ENCODE results near the gene GJB2.
A peak's percentile ranks its signal among the peaks of the same experiment; 100 is the strongest.

GJB2 gene

GRCh38 chr13:20192836-20193161 is at the start of gene GJB2:
Gene GJB2 (minus strand): TSS chr13:20192938. CDS start chr13:20189581, 3,357 bp downstream.
- DNase-seq = no peak

DNA sequence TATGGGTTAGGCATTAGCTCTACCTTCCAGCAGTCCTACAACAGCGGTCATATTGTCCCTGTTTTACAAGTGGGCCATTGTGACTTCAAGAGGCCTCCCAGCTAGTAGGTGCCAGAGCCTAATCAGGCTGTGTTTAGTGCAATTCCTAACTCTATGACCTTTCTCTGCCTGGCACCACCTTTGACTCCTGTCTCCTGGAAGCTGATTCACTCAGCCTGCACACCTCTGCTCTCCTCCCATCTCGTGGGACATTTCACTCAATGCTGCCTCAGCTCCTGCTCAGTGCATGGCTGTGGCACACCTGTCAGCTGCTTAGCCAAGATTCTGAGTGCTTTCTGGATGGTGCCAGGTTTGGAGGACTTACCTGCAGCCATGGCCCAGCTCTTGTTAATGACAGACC is 48.9 kb upstream of the GJB2 start:
- no peak for DNase-seq

DNA sequence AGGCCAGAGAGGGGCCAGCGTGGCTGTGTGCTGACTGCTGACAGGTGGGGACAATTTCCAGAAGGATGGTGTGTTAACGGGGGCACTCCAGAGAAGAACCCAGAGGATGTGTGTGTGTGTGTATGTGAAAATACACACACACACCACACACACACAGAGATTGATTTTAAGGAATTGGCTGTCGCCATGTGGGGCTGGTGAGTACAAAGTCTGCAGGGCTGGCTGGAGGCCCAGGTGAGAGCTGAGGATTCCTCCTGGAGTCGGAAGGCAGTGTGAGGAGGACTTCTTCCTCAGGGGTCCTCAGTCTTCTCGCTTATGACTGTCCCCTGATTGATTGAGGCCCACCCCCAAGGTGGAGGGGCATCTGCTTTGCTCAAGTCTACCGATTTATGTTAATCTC is 47.0 kb upstream of the GJB2 start:
- DNase-seq = no peak

- no peak for DNase-seq
Observed at GRCh38 chr13:20232556-20233277, 40.0 kb upstream of the GJB2 start.

DNA sequence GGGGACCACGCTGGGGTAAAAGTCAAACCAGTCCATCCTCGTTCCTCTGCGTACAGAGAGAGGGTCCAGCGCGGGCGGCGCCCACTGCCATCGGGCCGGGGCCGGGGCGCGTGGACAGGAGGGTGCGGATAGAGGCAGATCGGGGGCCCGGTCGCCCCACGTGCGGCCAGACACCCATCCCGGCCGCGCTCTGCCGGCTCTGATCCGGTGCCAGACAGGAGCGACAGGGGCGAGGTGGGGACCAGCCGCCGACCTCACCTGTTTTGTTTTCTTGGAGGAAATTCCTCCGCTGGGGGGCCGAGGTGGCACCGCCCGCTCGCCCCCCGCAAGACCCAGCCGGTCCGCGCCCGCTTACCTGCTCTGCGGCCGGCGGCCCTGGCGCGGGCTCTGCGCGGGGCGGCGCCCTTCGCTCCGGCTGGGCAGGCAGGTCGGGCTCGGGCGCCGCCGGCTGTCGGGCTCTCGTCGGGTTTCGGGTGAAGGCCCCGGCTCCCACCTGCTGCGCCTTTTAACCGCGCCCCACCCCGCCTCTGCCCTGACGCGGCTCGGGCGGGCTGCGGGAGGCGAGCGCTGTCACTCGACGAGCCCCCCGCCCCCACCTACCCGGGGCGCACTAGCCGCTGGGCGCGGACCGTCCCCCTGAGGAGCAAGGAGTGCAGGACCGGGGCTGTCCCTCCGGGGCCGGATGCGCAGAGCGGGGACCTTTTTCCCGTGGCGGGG is 39.3 kb upstream of the GJB2 start, which contains the start of gene GJB6:
Gene GJB6 (minus strand): TSS at position 481 of the 717 bp plus-strand sequence. CDS start 8,839 bp downstream, outside the sequence.
- DNase-seq = no peak

GRCh38 chr13:20230913-20231838 is 38.4 kb upstream of the GJB2 start:
- no peak for DNase-seq

DNA sequence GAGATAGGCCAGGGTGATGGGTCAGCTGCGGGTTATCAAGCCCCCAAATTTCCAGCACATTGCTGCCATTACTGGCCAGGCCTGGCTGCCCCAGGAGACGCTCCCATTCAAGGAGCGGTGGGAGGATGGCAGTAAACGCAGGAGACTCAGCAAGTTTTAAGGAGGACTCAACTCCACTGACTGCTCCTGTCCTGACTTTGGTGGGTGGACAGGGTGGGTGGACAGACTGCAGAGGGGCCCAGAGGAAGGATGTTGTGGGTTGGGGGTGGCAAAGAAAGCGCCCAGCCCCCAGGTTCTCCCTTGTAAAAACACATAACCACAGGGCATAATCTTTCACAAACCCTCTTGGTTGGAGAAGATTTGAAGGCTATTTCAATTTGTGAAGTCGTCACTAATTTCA is 35.0 kb upstream of the GJB2 start:
- no peak for DNase-seq

DNA sequence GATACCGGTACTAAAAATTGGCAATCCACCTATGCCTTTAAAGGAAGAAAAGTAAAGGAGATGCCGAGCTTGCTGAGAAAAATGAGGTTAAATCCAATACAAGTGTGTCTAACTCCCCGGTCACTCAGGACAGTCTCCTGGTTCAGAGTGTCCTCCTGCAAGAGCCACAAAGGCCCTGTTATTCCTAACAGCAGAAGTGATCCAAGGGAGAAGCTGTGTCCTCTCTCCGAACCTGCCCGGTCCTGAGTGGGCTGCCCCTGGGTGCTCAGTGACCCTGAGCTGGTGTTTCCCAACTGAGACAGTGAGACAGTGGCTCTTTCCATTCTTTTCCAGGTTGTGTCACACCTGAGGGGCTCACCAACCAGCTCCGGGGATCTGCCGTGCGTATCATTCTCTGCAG is 34.5 kb upstream of the GJB2 start:
- DNase-seq = no peak

GRCh38 chr13:20222553-20222952 is 29.8 kb upstream of the GJB2 start:
- no peak for DNase-seq

DNA sequence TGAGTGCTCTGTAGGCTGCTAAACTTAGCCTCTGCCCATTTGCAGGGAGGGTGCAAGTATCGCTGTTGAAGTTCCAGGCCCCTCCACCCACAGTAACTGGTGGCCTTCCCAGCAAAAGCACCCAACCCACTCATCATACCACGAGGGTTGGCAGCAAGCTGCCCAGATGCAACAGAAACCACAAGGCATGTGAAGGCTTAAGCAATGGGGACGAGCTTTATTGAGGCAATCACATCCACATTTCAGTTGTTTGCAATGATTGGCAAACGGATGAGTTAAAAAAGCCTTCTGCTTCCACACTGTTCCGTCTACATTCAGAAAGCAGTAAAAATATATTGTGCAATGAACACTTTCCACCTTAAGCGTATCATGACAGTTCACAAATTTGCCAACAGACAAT is 29.0 kb upstream of the GJB2 start:
- peak; percentile 94 for DNase-seq

- DNase-seq = peak; percentile 48
Observed at GRCh38 chr13:20219577-20219976, 26.8 kb upstream of the GJB2 start.

DNA sequence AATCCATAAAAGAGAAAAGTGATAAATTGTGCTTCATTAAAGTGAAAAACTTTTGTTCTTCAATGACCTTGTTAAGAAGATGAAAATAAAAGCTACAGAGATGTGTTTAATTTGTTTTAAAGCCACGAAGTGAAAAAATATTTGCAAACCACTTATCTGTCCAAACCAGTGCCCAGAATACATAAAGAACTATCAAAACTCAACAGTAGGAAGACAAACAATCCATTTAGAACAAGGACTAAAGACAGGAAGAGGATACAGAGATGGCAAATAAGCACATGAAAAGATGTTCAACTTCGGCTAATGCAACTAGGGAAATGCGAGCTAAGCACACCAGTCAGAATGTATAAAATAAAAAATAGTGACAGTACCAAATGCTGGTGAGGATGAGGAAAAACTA is 24.4 kb upstream of the GJB2 start:
- DNase-seq = no peak

DNA sequence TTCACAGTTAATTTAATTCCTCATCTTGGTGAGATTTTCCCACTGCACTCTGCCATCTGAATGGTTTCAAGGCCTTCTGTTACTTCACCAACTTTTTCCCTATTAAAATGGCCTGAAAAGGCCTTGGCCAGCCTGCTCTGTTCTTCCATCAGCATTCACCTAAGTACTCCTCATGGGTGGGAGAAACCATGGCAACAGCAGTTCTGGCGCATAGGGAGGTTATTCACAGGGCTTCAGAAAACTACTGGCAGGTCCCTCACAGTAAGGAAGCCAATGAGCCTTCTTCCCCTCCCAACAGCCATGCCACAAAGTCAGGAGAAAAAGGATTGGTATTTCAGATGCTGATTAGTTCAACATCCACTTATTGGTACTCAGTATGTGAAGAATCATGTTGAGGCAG is 17.2 kb upstream of the GJB2 start:
- DNase-seq = no peak

- DNase-seq = no peak
Observed at GRCh38 chr13:20206698-20207235, 14.0 kb upstream of the GJB2 start.

DNA sequence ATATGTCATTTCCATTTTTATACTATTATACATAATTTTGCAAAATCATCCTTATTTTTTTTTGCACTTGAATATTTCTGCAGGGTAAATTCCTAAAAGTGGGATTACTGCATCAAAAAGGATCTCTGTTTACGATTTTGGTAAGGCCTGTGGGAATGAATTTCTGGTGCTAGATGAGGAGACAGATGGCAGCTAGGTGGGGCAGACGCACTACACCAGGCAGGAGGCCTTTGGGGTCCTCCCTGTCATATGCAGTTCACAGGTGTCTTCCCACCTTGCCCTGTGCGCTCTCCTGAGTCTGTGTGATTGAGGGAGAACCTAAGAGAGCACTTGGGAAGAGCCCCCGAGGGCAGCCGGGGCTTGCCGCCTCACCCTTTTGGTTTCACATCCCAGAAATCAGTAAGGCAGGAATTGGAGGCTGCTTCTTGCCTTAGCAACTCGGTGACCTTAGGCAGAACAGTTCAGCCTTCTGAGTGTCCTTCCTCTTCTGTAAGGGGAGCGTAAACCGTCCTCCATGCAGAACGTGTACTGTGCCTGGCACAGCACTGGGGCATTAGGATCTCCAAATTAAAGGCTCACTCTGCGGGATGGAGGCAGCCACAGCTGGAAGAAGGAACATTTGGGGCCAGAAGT is 13.4 kb upstream of the GJB2 start:
- DNase-seq = peak; percentile 10

DNA sequence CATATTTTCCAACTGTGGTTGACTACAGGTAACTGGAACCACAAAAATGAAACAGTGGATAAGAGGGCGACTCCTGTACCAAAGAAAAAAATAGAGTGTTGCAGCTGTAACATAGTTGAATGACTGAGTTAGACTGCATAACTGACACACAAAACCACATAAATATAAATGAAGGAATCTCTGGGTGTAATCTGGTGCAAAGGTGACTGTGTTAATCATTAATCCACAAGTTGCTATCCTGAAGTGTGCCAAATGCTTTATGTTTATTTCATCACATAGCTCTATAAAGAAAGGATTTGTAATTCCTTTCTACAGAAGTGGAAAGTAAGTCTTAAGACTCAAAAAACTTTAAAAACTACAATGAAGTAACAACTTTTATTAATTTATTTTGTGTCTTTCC is 6.0 kb upstream of the GJB2 start:
- DNase-seq = no peak

DNA sequence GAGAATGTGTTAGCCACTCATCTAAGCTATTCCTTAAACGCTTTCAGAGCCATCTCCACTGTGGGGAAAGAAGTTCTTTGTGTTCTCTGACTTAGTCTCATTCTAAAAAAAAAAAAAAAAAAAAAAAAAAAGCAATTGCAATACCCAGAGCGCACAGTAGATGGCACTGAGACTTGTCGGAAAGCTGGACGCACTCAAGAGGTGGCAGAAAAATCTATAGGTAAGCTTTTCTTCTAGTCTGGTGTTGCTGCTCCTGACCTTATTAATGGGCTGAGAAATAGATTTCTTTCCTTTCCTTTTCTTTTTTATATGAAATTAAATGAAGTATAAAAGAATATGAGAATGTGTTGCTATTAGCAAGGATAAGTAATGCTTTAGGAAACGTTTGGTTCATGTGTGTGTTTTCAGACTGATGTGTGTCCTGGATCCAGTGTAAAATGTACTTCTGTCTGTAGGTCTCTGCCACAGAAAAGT is 4.7 kb upstream of the GJB2 start:
- peak; percentile 21 for DNase-seq

DNA sequence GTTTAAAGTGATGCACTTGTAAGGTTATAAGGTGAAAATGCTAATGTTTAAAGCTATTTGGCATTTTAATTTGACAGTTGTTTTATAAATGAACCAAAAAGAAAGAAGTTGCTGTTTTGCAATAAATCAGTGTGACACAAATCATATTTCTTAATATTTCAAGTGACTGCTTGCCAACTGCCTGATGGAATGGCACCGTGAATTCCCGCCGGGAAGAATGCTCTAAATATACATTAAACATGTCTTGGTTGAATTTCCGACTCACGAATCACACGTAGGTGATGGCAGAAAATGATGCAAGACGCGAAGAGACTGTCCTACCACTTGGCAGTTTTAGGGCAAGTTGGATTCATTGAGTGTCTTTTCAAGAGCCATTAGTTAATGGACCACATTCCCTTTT is 3.1 kb upstream of the GJB2 start:
- DNase-seq = no peak

DNA sequence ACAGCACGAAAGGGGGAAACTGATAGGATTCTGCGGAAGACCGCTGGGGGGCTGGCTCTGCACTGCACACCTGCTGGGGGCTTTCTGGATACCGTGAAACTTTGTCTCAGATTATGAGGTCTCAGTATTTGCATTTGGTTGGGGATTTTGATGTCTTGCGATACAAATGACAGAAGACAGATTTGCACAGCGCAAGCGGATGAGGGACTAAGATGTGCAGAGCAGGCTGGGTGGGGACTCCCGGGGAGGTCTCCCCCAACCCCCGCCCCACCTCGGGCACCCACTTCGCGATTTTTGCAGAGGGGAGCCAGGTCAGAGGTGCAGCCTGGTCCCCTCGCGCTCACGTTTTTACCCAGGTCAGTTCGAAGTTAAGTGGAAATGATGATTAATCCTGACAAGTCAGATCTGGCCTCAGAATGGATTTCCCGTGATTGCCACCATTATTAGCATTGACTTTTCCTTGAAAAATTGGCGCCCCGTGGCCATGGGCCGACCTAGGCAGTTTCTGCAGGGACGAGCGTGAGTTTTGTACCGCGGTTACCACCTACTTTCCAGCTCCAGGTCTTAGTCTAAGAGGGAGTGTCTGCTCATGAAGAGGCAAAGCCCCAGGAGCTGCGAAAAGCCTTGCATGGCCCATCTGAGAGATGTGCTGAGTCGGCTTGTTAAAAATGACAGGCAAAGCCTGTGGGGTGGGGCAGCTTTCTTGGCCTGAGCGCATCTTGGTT is 1.3 kb upstream of the GJB2 start:
- no peak for DNase-seq

- DNase-seq = no peak
Observed at GRCh38 chr13:20193162-20193906, 596 bp upstream of the GJB2 start.

- DNase-seq = no peak
Observed at GRCh38 chr13:20192158-20192835, 441 bp downstream of the GJB2 start.
